ENCODE measurements around the gene TMEM132C. TPM values are rescaled to one million over a fixed set of nuclear protein-coding genes. Genes with fewer than 3 reads are reported as not detected.

The TMEM132C gene
- total RNA-seq, 2 donors from 2014 or later: 0.46 to 5.3 TPM

GRCh38 chr12:128727461-128727860 lies 460.5 kb downstream of the TMEM132C start:
- TF ChIP-seq POLR2A (IDR thresholded peaks at IDR 0.05): no peak
- TF ChIP-seq CTCF (IDR thresholded peaks at IDR 0.05): no peak
- no peak for TF ChIP-seq POLR2AphosphoS5 (IDR thresholded peaks at IDR 0.05)
- DNase-seq (ENCODE audit: low spot score): no peak
- H3K27me3 ChIP-seq (replicated peaks; ENCODE audit: insufficient read depth): no peaks in the 10 kb centered on the region
- H3K9me3 ChIP-seq: no peaks in the 10 kb centered on the region
- H3K27ac ChIP-seq: no peak overlapping the region
- H3K4me1 ChIP-seq (replicated peaks): no peaks in the 10 kb centered on the region
- intact Hi-C loops (cut with DNase I): no loop called here
- no peaks in the 10 kb centered on the region for H3K36me3 ChIP-seq
- 78% methylated on average over 8 of the region's 8 CpGs for WGBS
- H3K4me3 ChIP-seq: no peak overlapping the region

- H3K27ac ChIP-seq: no peak overlapping the region
- WGBS: 76% methylated on average over 4 of the region's 4 CpGs
- intact Hi-C loops (cut with DNase I): no loop called here
- TF ChIP-seq POLR2A (IDR thresholded peaks at IDR 0.05) (no peak), POLR2AphosphoS5 (IDR thresholded peaks at IDR 0.05) (no peak), CTCF (IDR thresholded peaks at IDR 0.05) (no peak)
- H3K36me3 ChIP-seq: no peaks in the 10 kb centered on the region
- no peaks in the 10 kb centered on the region for H3K9me3 ChIP-seq
- no peaks in the 10 kb centered on the region for H3K27me3 ChIP-seq (replicated peaks; ENCODE audit: insufficient read depth)
- H3K4me1 ChIP-seq (replicated peaks): no peaks in the 10 kb centered on the region
- H3K4me3 ChIP-seq: no peak overlapping the region
- DNase-seq (ENCODE audit: low spot score): no peak
These were observed 461.0 kb downstream of the TMEM132C start for GRCh38 chr12:128727999-128728398.

- no peak for DNase-seq (ENCODE audit: low spot score)
- 75% methylated on average over 8 of the region's 8 CpGs for WGBS
These were observed 462.7 kb downstream of the TMEM132C start for GRCh38 chr12:128729628-128730121.

GRCh38 chr12:128734371-128734770 lies 467.4 kb downstream of the TMEM132C start:
- 17% methylated on average over 5 of the region's 5 CpGs for whole genome bisulfite sequencing

More at GRCh38 chr12:128729628-128730121, 462.7 kb downstream of the TMEM132C start:
- Histone ChIP-seq H3K4me1 (replicated peaks) (no peaks in the 10 kb centered on the region), H3K9me3 (no peaks in the 10 kb centered on the region), H3K27me3 (replicated peaks; ENCODE audit: insufficient read depth) (no peaks in the 10 kb centered on the region), H3K36me3 (no peaks in the 10 kb centered on the region), H3K27ac (no peak overlapping the region), H3K4me3 (no peak overlapping the region)
- TF ChIP-seq POLR2A (IDR thresholded peaks at IDR 0.05) (no peak), CTCF (IDR thresholded peaks at IDR 0.05) (no peak), POLR2AphosphoS5 (IDR thresholded peaks at IDR 0.05) (no peak)
- intact Hi-C loops (cut with DNase I): no loop called here

More at GRCh38 chr12:128734371-128734770, 467.4 kb downstream of the TMEM132C start:
- no peaks in the 10 kb centered on the region for H3K36me3 ChIP-seq
- H3K27ac ChIP-seq: no peak overlapping the region
- intact Hi-C loops (cut with DNase I): no loop called here
- no peaks in the 10 kb centered on the region for H3K9me3 ChIP-seq
- H3K4me1 ChIP-seq (replicated peaks): no peaks in the 10 kb centered on the region
- DNase-seq (ENCODE audit: low spot score): no peak
- no peaks in the 10 kb centered on the region for H3K27me3 ChIP-seq (replicated peaks; ENCODE audit: insufficient read depth)
- no peak overlapping the region for H3K4me3 ChIP-seq
- TF ChIP-seq POLR2A (IDR thresholded peaks at IDR 0.05): no peak
- no peak for TF ChIP-seq CTCF (IDR thresholded peaks at IDR 0.05)
- no peak for TF ChIP-seq POLR2AphosphoS5 (IDR thresholded peaks at IDR 0.05)
